GM06990 (cell line): Measurements from ENCODE around the gene TMEM107.

Experiments
- DNase-seq: peaks from one replicate; pipeline ENCODE4 v3.0.0-alpha.2; 2011; ENCODE audit not compliant: insufficient read length; ENCODE audit errors: extremely low read depth
- H3K27me3 ChIP-seq: replicated peaks from 2 replicates; pipeline ENCODE4 v1.6.0; 2011; ENCODE audit warnings: low read length; ENCODE audit not compliant: control insufficient read depth, insufficient read depth
- H3K36me3 ChIP-seq: 2 replicates; pipeline ENCODE4 v1.5.1; 2011; ENCODE audit warnings: low read length; ENCODE audit not compliant: control insufficient read depth, insufficient read depth
- H3K4me3 ChIP-seq: replicated peaks from 2 replicates; pipeline ENCODE4 v1.5.1; 2011; ENCODE audit warnings: low read depth, mild to moderate bottlenecking, control low read depth, low read length
- CTCF ChIP-seq: IDR thresholded peaks from 2 replicates; pipeline ENCODE4 v1.5.1; 2011; ENCODE audit warnings: low read length, control low read depth, mild to moderate bottlenecking, inconsistent platforms; ENCODE audit not compliant: insufficient read depth, poor library complexity, severe bottlenecking

Gene TMEM107

GRCh38 chr17:8148560-8148959, 27.6 kb downstream of the TMEM107 start:
- H3K36me3 ChIP-seq = peaks cover 46% of the 10 kb centered on the region
- no peak for TF ChIP-seq CTCF
- H3K27me3 ChIP-seq = no peaks in the 10 kb centered on the region
- DNase-seq = no peak
- no peak overlapping the region for H3K4me3 ChIP-seq

GRCh38 chr17:8147805-8148404, 28.3 kb downstream of the TMEM107 start:
- H3K36me3 ChIP-seq = peaks cover 51% of the 10 kb centered on the region
- no peak for DNase-seq
- H3K4me3 ChIP-seq = no peak overlapping the region
- H3K27me3 ChIP-seq = no peaks in the 10 kb centered on the region
- no peak for TF ChIP-seq CTCF

GRCh38 chr17:8147141-8147804, 28.9 kb downstream of the TMEM107 start:
- Histone ChIP-seq H3K27me3 (no peaks in the 10 kb centered on the region), H3K4me3 (no peak overlapping the region), H3K36me3 (peaks cover 57% of the 10 kb centered on the region)
- TF ChIP-seq CTCF = no peak
- DNase-seq = no peak

GRCh38 chr17:8146381-8147140, 29.6 kb downstream of the TMEM107 start:
- no peak overlapping the region for H3K4me3 ChIP-seq
- no peaks in the 10 kb centered on the region for H3K27me3 ChIP-seq
- peaks cover 60% of the 10 kb centered on the region for H3K36me3 ChIP-seq
- no peak for DNase-seq
- TF ChIP-seq CTCF = no peak

GRCh38 chr17:8145811-8146210, 30.4 kb downstream of the TMEM107 start:
- TF ChIP-seq CTCF = no peak
- peaks cover 65% of the 10 kb centered on the region for H3K36me3 ChIP-seq
- no peak for DNase-seq
- no peaks in the 10 kb centered on the region for H3K27me3 ChIP-seq
- no peak overlapping the region for H3K4me3 ChIP-seq
